ENCODE results near the gene CPVL. TPM values are rescaled to one million over a fixed set of nuclear protein-coding genes. Genes with fewer than 3 reads are reported as not detected.

Gene CPVL
- total RNA-seq, 1 donor from 2014 or later = 22.2 TPM

GRCh38 chr7:29193316-29194205, 47.2 kb upstream of the CPVL start:
- H4K20me1 ChIP-seq (ENCODE audit: insufficient read depth, low read length) = no peaks in the 10 kb centered on the region
- H2AFZ ChIP-seq (ENCODE audit: low read depth, low read length) = peak overlapping the region; percentile 27
- peaks cover 74% of the 10 kb centered on the region for H3K27me3 Mint-ChIP-seq (ENCODE audit: low read depth, unreplicated experiment)
- H3K9me3 Mint-ChIP-seq (ENCODE audit: unreplicated experiment) = no peaks in the 10 kb centered on the region
- H3K36me3 ChIP-seq (ENCODE audit: insufficient read depth, low read length) = no peaks in the 10 kb centered on the region
- H3K4me2 ChIP-seq (ENCODE audit: low read length) = peak overlapping the region; percentile 90
- no peak overlapping the region for H3K27ac Mint-ChIP-seq (ENCODE audit: unreplicated experiment)
- H3K79me2 ChIP-seq (ENCODE audit: insufficient read depth, low read length) = no peaks in the 10 kb centered on the region
- no peaks in the 10 kb centered on the region for H3K36me3 Mint-ChIP-seq (ENCODE audit: low read depth, unreplicated experiment)
- no peak for FAIRE-seq
- H3K4me3 ChIP-seq (ENCODE audit: insufficient read depth, low read depth, low read length) = no peak overlapping the region
- no peak for DNase-seq (ENCODE audit: low read depth)
- TF ChIP-seq EZH2 (IDR thresholded peaks at IDR 0.05; ENCODE audit: insufficient read depth, low read length) (no peak), CTCF (IDR thresholded peaks at IDR 0.05; ENCODE audit: insufficient read depth, low read depth, low read length) (no peak)
- peaks cover 3% of the 10 kb centered on the region for H3K4me1 ChIP-seq (ENCODE audit: insufficient read depth, low read length)
- H3K27ac ChIP-seq (ENCODE audit: low read depth, low read length) = no peak overlapping the region
- peaks cover 1% of the 10 kb centered on the region for H3K4me1 Mint-ChIP-seq (ENCODE audit: low read depth, unreplicated experiment)
- H3K4me3 Mint-ChIP-seq (ENCODE audit: unreplicated experiment) = peak overlapping the region; percentile 78
- no peaks in the 10 kb centered on the region for H3K9me3 ChIP-seq (ENCODE audit: insufficient read depth, low read depth, low read length)
- peaks cover 64% of the 10 kb centered on the region for H3K27me3 ChIP-seq (ENCODE audit: insufficient read depth, low read length)
- H3K9ac ChIP-seq (ENCODE audit: low read length) = no peak overlapping the region

GRCh38 chr7:29192811-29193210, 46.5 kb upstream of the CPVL start:
- Histone ChIP-seq H3K9me3 (ENCODE audit: insufficient read depth, low read depth, low read length) (no peaks in the 10 kb centered on the region), H3K9ac (ENCODE audit: low read length) (no peak overlapping the region), H3K79me2 (ENCODE audit: insufficient read depth, low read length) (no peaks in the 10 kb centered on the region), H3K36me3 (ENCODE audit: insufficient read depth, low read length) (no peaks in the 10 kb centered on the region), H3K4me2 (ENCODE audit: low read length) (no peak overlapping the region), H4K20me1 (ENCODE audit: insufficient read depth, low read length) (no peaks in the 10 kb centered on the region), H2AFZ (ENCODE audit: low read depth, low read length) (no peak overlapping the region), H3K27me3 (ENCODE audit: insufficient read depth, low read length) (peaks cover 64% of the 10 kb centered on the region), H3K4me3 (ENCODE audit: insufficient read depth, low read depth, low read length) (no peak overlapping the region), H3K4me1 (ENCODE audit: insufficient read depth, low read length) (peaks cover 3% of the 10 kb centered on the region), H3K27ac (ENCODE audit: low read depth, low read length) (no peak overlapping the region)
- H3K27me3 Mint-ChIP-seq (ENCODE audit: low read depth, unreplicated experiment) = peaks cover 70% of the 10 kb centered on the region
- DNase-seq (ENCODE audit: low read depth) = no peak
- no peaks in the 10 kb centered on the region for H3K36me3 Mint-ChIP-seq (ENCODE audit: low read depth, unreplicated experiment)
- FAIRE-seq = no peak
- peaks cover 1% of the 10 kb centered on the region for H3K4me1 Mint-ChIP-seq (ENCODE audit: low read depth, unreplicated experiment)
- no peak for TF ChIP-seq EZH2 (IDR thresholded peaks at IDR 0.05; ENCODE audit: insufficient read depth, low read length)
- TF ChIP-seq CTCF (IDR thresholded peaks at IDR 0.05; ENCODE audit: insufficient read depth, low read depth, low read length) = no peak
- H3K9me3 Mint-ChIP-seq (ENCODE audit: unreplicated experiment) = no peaks in the 10 kb centered on the region
- no peak overlapping the region for H3K27ac Mint-ChIP-seq (ENCODE audit: unreplicated experiment)
- H3K4me3 Mint-ChIP-seq (ENCODE audit: unreplicated experiment) = no peak overlapping the region

- no peak for FAIRE-seq
- no peaks in the 10 kb centered on the region for H3K36me3 ChIP-seq (ENCODE audit: insufficient read depth, low read length)
- no peak for DNase-seq (ENCODE audit: low read depth)
- no peak overlapping the region for H3K4me3 ChIP-seq (ENCODE audit: insufficient read depth, low read depth, low read length)
- H3K9me3 ChIP-seq (ENCODE audit: insufficient read depth, low read depth, low read length) = no peaks in the 10 kb centered on the region
- TF ChIP-seq EZH2 (IDR thresholded peaks at IDR 0.05; ENCODE audit: insufficient read depth, low read length) (no peak), CTCF (IDR thresholded peaks at IDR 0.05; ENCODE audit: insufficient read depth, low read depth, low read length) (no peak)
- no peak overlapping the region for H3K27ac ChIP-seq (ENCODE audit: low read depth, low read length)
- H2AFZ ChIP-seq (ENCODE audit: low read depth, low read length) = no peak overlapping the region
- H3K4me1 Mint-ChIP-seq (ENCODE audit: low read depth, unreplicated experiment) = peaks cover 1% of the 10 kb centered on the region
- H3K27ac Mint-ChIP-seq (ENCODE audit: unreplicated experiment) = no peak overlapping the region
- H3K79me2 ChIP-seq (ENCODE audit: insufficient read depth, low read length) = no peaks in the 10 kb centered on the region
- no peak overlapping the region for H3K9ac ChIP-seq (ENCODE audit: low read length)
- H3K36me3 Mint-ChIP-seq (ENCODE audit: low read depth, unreplicated experiment) = no peaks in the 10 kb centered on the region
- H3K27me3 ChIP-seq (ENCODE audit: insufficient read depth, low read length) = peaks cover 64% of the 10 kb centered on the region
- peaks cover 3% of the 10 kb centered on the region for H3K4me1 ChIP-seq (ENCODE audit: insufficient read depth, low read length)
- peaks cover 67% of the 10 kb centered on the region for H3K27me3 Mint-ChIP-seq (ENCODE audit: low read depth, unreplicated experiment)
- H3K9me3 Mint-ChIP-seq (ENCODE audit: unreplicated experiment) = no peaks in the 10 kb centered on the region
- no peaks in the 10 kb centered on the region for H4K20me1 ChIP-seq (ENCODE audit: insufficient read depth, low read length)
- H3K4me2 ChIP-seq (ENCODE audit: low read length) = no peak overlapping the region
- H3K4me3 Mint-ChIP-seq (ENCODE audit: unreplicated experiment) = no peak overlapping the region
Measured at GRCh38 chr7:29192323-29192722, 46.0 kb upstream of the CPVL start.
